GM19193 (cell line): ENCODE results near the gene LMNA.

Experiments
- POLR2A ChIP-seq: IDR thresholded peaks from 4 replicates; pipeline ENCODE4 v1.6.1; 2011; ENCODE audit not compliant: insufficient read depth, insufficient read length; ENCODE audit errors: extremely low read depth

Gene LMNA

DNA sequence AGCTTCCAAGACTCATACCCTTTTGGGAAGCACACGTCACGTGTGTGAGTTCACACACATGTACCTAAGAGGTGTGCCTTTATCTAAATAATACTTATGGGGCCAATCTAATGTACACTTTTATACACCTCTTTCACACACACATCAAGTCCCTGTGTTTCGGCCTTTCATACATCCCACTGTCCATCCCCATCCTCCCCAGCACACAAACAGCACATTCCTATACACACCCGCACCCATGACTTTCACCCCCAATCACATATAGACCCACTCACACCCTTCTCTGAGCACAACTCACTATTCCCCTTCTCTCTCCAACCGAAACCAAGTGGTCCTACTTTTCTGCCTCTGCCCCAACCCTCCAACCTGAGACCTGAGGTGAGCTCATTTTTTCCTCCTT is 35.8 kb upstream of the LMNA start:
- no peak for TF ChIP-seq POLR2A

- TF ChIP-seq POLR2A = no peak
Measured at GRCh38 chr1:156079762-156080161, 34.7 kb upstream of the LMNA start.

- TF ChIP-seq POLR2A = no peak
Measured at GRCh38 chr1:156080241-156080862, 34.2 kb upstream of the LMNA start.

DNA sequence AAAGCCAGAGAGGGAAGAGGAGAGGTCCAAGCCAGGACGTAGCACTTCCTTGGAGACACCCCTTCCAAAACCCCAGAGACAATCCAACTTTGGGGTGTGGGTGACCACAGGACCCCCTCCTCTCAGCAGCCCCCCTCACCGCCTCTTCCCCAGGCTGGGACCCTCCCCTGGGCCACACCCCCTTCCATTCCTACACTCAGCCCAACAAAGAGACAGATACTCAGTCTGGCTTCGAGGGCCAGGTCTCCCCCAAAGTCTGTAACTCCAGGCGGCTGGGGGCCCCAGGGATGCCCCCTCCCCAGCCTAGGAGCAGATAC is 33.7 kb upstream of the LMNA start:
- TF ChIP-seq POLR2A = no peak

- no peak for TF ChIP-seq POLR2A
Measured at GRCh38 chr1:156081180-156081916, 33.2 kb upstream of the LMNA start.

DNA sequence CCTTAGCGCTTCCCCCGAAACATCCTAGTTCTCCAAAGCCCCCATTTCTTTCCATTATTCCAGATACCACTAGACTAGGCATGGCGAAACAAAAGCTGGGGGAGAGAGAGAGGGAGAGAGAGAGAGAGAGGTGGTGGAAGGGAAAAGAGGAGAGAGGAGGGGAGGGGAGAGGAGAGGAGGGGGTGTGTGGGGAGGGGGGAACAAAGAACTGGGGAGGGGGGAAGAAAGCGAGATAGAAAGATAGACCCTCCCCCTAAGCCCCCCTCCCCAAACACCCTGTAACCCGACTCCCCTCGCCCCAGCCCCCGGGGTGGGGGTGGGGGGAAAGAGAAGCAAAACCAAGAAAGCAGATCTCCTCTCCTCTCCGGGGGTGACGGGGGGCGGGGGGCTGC is 32.6 kb upstream of the LMNA start:
- TF ChIP-seq POLR2A = no peak

DNA sequence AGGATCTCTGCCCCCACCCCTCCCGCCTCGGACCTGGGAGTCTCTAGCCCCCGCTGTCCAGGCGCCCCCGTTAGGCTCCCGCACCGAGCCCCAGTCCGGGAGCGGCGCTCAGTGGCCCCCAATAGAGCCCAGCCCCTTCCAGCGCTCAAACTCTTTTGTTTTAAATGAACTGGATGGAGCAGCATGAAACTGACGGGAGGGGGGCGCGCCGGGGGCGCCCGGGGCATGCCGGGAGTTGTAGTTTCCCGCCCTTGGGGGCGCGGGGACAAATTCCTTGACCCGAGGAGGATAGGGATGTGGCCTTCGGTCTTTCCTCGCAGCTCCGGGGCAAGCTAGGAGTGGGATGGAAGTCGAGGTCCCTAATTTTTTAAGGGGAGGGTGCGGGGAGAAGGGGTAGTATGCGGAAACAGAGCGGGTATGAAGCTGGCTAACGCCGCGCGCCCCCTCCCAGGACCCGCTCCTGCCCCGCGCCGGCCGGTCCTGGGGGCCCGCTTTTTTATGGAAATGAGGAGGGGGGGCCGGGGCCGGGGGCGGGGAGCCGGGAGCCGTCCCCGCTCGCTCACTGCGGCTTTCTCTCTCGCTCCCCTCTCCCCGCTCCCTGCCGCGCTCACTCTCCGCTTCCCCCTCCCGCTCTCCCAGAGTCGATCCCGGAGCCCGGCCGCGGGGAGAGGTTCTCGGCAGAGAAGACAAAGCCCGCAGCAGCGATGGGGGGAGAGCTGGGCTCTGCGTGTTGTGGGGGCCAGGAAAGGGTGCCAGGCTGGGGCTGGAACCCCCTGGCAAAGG is 32.0 kb upstream of the LMNA start, which contains the start of gene MEX3A:
Gene MEX3A (minus strand): TSS at position 157 of the 783 bp plus-strand sequence. CDS start 467 bp downstream, outside the sequence.
- TF ChIP-seq POLR2A = no peak

GRCh38 chr1:156083800-156084790 is 30.4 kb upstream of the LMNA start:
- TF ChIP-seq POLR2A = no peak

GRCh38 chr1:156086256-156086662 is 28.3 kb upstream of the LMNA start:
- TF ChIP-seq POLR2A = no peak

- no peak for TF ChIP-seq POLR2A
Measured at GRCh38 chr1:156089704-156090103, 24.8 kb upstream of the LMNA start.

- TF ChIP-seq POLR2A = no peak
Measured at GRCh38 chr1:156090138-156090839, 24.2 kb upstream of the LMNA start.

GRCh38 chr1:156090840-156091188 is 23.7 kb upstream of the LMNA start:
- TF ChIP-seq POLR2A = no peak

DNA sequence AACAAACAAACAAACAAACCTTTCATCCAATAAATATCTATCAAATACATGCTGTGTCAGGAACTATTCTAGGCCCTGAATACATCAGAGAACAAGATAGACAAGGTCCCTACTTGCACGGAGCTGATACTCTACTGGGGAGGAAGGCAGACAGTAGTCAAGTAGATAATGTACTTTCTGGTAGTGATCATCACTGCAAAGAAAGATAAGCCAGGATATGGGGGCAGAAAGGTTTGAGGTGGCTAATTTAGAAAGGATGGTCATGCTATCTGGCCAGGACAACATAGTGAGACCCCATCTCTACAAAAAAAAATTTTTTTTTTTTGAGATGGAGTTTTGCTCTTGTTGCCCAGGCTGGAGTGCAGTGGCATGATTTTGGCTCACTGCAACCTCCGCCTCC is 22.9 kb upstream of the LMNA start:
- TF ChIP-seq POLR2A = no peak

DNA sequence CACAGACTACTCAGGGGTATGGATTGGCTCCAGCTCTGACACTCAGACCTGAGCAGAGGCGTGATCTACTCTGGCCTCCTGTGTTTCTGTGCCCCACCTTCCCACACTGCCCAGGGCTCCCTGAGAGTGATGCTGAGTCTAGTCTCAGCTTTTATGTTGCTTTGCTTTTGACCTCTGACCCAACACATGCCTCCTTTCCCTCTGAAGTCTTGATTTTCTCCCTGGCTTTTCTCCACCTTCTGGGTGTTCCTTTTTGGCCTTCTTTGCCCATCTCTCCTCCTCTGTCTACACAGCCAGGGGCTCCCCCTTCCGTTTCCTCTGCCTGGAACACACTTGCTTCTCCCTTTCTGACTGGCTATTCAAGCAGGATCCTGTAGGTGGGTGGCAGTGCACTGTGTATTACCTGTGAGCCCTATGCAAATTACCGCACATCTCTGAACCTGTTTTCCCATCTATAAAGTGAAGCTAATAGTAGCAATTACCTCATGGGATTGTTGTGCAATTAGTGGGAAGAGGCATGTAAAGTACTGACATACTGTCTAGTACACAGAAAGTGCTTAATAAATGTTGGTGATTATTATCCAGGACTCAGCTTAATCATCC is 18.5 kb upstream of the LMNA start:
- TF ChIP-seq POLR2A = no peak
